GM18861 (cell line): ENCODE data around the gene KNDC1.

Experiments used
- ATAC-seq: cut with Tn5 transposase; IDR thresholded peaks from one replicate; pipeline ENCODE4 v1.9.1; 2021; ENCODE audit not compliant: unreplicated experiment

Gene KNDC1

DNA sequence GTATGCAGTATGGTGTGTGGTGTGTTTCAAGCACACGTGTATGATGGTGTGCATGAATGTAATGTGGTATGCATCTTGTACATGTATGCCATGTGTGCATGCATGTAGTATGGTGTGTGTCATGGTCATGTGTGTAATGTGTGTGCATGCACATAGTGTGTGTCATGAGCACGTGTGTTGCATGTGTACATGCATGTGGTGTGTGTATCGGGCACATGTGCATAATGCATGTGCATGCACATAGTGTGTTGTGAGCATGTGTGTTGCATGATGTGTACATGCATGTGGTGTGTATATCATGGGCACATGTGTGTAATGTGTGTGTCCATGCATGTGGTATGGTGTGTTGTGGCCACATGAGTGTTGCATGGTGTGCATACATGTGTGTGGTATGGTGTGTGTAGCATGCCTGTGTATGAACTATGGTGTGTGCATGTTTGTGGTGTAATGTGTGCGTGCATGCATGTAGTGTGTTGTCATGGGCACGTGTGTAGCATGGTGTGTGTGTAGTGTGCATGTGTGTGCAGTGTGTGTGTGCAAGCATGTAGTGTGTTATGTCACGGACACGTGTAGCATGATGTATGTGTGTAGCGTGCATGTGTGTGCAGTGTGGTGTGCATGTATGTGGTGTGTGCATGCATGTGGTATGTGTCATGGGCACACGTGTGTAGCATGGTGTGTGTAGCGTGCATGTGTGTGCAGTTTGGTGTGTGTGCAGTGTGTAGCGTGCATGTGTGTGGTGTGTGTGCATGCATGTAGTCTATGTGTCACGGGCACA lies 17.6 kb downstream of the KNDC1 start:
- ATAC-seq: no peak

DNA sequence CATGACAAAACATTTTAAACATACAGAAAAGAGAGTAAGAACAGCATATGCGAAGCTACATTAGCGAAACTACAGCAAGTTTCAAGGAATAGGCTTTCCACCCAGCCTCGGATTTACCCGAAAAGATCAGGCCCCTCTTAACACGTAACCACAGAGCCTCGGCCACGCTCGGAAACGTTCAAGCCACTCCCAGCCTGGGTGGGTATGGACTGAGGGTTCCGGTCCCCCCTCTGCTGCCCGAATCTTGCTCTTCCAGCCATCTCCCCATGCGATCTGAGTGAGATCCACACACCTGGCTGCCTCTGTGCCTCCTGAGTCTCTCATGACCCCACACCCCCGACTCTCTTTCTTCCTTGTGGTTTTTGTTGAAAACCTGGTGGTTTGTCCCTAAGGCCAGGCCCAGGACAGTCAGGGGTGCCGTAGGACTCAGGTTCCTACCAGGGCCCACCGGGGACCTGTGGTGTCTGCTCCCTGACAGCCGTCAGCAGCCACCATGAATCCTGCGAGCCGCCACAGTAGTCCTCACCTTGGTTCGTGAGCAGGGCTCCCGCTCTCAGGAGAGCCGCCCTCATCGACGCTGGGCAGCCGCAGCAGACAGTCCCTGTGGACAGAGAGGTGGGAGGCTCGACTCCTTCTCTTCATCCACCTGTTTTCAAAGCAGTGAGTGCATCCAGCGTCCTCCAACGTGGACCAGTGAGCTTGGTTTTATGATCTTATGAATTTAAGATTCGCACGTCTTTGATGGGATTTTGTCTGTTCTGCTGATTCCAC lies 18.5 kb downstream of the KNDC1 start:
- ATAC-seq: no peak

DNA sequence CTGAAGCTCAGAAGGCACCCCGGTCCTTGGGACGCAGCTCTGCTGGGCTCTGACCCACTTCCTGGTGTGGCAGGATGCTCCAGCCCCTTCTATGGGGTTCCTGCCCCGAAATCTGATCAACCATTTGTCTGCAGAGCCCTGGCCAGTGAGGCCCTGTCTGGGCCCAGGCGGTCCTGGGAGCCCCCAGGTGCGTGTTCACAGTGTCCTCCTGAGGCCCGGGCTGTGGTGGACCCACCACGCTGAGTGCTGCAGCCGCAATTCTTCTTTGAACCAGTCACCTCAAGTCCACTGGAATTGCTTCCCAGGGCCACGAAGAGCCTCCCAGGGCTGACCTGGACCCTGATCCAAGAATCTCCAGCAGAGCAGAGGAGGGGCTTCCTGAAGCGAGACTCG lies 19.1 kb downstream of the KNDC1 start:
- ATAC-seq: no peak

DNA sequence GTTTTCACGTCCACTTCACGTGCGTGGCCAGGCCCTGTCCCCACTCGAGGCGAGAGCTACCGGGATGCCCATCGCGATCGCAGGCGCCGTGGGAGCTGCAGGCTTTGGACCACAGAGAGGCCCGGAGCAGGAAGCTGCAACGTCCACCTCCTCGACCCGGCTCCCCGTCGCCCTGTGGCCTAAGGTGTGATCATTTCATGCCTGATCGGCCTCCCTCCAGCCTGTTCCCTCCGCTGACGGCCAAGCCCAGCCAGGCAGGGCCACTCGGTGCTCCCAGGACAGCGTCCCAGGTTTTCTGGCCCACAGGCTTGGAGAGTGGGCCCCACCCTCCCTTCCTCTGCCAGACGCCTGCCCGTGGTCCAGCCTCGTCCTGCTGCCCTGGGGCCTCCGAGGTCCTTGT lies 19.6 kb downstream of the KNDC1 start:
- no peak for ATAC-seq

DNA sequence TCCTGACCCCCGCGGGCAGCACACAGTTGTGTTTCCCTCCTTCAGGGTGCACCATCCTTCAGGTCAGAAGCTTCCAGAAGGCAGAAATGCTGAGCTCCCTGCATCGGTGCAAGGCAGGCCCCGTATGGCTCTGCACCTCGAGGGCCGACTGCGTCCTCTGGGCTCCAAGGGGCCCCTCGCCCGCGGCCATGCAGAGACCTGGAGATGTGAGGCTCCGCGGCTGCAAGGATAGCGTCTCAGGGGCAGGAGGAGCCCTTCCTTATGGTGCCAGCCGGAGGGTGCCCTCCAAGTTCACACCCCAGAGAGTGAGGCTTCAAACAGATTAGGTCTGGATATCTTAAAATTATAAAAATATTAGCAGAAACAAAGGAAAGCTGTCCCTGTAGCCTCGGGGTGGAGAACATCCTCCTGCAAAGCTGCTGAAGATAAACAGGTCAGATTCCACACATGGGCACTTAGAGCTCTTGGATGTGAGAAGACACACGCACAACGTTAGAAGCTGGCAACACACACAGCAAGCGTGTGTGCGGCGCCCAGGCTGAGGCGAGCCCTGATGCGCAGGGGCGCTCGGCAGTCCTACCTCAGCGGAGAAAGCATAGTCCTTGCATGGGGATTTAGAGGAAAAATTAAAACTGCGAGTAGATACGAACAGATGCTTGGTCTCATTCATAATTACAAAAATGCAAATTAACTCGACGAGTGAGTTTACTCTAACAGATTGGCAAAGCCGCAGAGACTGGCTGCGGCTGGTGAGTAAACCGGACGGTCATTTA lies 20.4 kb downstream of the KNDC1 start:
- ATAC-seq: no peak

DNA sequence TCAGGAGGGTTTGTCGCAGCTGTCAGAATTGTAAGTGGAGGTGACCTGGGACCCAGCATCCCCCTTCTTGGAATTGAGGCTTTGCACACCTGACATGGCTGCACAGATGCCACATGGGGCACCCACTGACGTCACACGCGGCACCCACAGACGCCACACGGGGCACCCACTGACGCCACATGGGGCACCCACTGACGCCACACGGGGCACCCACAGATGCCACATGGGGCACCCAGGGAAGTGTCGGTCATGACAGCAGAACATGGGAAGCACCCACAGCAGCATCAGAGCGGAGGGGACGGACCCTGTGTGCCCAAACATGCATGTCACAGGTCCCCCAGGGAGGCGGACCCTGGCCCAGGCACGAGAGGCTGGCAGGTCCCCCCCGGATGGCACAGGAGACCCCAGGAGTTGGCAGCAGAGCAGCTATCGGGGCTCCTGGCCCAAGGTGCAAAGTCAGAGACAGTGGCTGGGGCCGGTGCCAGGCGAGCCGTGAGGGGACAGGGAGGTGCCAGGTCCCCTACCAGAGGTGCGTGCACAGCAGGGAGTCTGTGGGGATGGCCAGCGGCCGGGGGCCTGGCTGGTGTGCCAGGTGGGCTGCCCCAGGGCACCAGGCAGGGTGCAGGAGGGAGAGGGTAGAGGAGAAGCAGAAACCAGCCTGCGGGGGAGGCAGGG lies 21.1 kb downstream of the KNDC1 start:
- ATAC-seq: no peak

DNA sequence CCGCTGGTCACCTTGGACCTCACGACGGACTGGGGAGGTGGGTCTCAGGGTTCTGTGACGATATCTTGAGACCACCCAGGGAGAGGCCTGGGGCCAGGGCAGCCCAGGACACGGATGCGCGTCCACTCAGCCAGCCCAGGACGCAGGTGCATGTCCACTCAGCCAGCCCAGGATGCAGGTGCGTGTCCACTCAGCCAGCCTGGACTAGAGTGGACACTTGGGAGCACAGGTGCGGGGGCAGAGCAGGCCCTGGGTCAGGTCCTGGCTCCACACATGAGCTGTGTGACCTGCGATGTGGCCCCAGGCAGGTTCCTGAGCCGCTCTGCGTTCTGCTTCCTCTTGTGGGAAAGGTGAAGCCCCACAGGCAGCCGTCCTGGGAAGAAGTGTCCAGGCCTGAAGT lies 22.2 kb downstream of the KNDC1 start:
- ATAC-seq: no peak

DNA sequence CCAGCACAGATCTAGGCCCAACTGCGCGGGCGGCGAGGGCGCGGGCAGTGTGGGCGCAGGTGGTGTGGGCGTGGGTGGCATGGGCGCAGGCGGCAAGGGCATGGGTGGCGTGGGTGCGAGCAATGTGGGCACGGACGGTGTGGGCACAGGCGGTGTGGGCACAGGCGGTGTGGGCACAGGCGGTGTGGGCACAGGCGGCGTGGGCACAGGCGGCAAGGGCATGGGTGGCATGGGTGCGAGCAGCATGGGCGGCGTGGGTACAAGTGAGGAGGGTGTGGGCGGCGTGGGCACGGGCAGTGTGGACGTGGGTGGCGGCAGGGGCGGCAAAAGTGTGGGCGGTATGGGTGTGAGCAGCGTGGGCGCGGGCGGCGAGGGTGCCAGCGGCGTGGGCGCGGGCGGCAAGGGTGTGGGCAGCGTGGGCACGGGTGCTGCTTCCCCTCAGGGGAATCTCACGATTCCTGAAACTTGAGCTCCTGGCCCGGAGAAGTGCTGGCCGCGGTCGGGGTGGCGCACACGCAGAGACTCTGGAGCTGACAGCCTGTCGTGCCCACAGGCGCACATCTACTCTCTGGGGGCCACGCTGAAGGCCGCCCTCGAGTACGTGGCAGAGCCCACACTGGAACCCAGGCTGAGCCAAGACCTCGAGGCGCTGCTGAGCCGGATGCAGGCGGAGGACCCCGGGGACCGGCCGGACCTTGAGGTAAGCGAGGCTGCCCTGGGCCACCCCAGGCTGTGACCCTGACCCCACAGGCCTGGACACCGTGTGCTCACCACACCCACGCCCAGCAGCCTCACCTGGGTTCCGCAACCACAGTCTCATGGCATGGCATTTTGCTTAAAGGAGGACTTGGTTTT lies 23.0 kb downstream of the KNDC1 start:
- no peak for ATAC-seq

DNA sequence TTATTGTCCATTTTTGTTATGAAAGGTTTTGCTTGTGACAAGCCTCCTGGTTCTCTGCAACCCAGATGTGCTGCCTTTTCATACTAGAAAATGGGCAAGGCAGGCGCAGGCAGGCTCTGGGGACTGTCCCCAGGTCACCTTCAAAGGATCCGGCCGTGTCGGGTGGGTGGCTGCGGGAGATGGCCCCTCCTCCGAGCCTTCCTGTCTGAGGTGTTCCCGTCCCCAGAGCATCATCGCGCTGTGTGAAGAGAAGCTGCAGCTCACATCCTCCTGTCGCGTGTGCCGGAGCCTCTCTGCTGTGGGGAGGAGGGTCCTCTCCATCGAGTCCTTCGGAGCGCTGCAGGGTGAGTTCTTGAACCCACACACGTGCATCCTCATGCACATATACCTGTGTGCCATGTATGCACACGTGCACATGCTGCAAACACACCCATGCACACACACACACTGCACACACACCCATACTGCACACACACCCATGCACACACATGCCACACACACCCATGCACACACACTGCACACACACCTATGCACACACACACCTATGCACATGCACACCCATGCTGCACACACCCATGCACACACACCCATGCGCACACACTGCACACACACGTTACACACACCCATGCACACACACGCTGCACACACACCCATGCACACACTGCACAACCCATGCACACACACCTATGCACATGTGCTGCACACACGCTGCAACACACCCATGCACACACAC lies 23.8 kb downstream of the KNDC1 start:
- ATAC-seq: no peak

DNA sequence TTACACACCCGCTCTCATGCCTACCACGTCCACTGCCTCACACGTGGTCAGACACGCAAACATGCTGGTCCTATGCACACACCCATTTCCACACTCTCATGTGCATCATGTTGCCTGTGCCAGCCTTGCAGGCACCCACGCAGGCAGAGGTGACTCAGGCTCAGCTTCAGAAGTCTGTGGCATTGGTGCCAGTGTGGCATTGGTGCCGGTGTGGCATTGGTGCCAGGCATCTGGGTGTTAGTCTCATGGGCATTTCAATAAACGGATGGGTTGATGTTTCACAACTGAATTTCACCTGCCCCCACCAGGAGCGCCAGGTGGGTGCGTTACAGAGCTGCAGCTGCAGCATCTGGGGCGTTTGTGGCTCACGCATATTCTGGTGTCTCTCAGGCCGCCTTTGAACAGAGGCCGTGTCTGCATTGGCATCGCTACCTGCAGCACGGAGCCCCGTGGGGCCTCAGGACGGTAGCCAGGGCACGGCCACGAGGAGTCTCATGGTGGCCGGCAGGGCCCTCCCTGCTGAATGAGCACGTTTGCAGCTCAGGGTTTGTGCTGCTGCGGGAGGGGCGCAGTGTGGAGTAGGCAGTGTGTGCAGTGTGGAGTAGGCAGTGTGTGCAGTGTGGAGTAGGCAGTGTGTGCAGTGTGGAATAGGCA lies 24.7 kb downstream of the KNDC1 start:
- no peak for ATAC-seq

DNA sequence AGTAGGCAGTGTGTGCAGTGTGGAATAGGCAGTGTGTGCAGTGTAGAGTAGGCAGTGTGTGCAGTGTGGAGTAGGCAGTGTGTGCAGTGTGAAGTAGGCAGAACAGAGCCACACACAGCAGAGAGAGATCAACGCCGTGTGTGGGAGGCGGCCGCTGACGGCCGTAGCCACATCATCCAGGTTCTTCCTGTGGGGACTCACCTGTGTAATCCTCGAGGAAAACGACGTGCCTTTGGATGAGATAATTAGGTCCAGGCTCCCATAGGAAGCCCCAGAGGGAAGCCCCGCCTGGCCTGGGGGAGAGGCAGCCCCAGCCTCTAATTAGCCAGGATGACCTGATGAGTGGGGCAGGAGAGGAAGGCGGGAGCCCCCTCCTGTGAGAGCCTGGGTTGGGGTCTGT lies 25.4 kb downstream of the KNDC1 start:
- no peak for ATAC-seq

DNA sequence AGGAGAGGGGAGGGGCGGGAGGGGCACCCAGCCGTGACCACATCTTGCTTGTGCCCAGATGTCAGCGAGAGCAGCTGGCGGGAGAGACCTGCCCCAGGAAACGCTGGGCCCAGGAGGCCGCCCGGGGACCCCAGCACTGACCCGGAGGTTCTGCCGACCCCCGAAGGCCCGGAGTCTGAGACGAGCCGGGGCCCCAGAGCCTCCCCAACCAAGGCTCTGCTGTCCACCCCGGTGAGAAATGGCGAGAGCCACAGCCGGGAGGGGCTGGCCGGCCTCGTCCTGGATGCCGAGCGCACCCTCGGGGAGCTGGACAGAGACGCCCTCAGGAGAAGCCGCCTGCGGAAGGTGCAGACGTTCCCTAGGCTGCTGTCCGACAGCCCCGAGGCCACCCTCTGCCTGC lies 25.9 kb downstream of the KNDC1 start:
- no peak for ATAC-seq

DNA sequence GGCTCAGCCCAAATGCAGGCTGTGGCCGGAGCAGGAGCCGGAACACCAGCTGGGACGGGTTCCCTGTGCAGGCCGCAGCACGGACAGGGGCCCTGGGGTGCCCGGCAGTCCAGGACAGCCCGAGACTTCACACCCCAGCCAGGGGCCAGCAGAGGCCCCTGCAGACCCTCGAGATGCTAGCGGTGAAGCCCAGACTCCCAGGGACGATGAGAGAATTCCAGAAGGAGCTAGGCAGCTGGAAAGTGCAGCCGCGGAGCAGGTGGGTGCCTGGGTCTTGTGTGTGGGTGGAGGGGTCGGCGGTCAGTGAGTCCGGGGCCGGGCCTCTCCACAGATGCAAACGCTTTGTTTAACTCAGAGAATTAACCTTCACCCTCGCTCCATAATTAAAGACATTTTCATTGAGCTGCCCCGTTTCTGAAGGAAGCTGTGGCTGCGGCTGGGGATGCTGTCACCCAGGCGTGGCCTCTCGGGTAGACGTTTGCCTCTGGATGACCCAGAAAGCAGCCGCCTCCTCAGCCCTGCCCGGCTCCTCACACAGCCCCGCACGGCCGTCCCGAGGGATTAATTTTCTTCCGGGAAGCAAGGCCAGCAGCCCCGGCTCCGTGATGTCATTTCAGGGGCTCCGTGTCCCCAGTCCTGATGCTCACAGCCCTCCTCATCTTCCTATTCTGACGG lies 26.5 kb downstream of the KNDC1 start:
- ATAC-seq: no peak

DNA sequence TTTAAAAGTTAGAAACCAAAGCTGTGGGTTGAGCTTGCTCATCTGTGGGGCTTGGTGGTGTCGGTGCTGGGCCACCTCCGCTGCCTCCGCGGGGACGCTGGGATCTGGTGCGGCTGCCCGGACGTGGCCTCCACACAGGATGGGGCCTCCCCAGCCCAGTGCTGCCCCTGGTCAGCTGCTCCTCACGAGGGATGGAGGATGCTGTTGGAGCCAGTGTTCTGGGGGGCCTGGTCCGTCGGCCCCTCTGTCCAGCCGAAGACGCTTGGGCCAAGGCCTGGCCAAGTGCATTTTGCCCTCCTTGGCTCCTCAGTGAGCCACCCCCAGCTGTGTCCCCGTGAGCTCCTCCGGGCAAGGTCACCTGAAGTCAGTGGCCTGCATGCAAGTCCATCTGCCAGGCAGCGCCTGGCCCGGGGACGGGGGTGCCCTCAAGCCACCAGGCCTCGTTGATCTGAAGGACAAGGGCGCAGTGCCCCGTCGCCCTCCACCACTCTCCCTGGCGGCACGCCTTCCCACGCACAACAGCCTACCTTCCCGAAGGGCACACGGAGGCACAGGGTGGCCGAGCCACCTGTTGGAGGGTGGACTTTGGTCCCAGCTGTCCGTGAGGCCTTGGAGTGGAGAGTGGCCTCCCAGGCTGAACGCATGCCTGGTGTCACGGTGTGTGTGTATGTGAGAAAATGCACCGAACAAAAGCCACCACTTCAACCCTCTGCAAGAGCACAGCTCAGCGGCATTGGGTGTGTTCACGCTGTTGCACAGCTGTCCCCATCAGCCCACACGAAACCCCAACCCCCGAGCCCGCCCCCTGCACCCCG lies 27.3 kb downstream of the KNDC1 start:
- ATAC-seq: no peak

DNA sequence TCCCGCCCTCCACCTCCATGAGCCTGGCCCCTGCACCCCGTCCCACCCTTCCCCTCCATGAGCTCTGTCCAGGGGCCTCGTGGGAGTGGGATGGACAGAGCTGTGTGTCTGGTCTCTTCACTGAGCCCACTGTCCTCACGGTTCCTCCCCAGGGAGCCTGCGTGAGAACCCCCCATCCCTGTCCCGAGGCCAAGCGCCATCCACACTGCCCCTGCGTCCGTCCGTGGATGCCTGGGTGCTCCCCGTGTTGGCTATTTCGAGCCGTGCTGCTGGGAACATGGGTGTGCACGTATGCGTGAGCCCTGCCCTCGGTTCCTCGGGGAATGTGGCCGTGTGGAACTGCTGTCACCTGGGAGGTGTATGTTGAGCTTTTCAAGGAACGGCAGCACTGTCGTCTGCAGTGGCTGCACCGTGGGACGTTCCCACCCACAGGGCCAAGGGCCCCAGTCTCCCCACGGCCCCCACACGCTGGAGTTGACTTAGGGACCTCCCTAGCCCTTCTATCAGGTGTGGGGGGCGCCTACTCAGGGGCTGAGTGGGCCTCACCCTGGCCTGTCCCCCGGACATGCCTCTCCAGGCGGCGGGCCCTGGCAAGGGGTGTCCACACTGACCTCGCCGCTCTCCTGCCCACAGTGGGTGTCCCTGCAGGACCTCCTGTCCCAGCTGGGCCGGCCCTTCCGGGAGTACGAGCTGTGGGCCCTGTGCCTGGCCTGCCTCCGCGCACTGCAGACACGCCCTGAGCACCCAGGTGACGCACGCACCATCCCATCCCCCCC lies 28.1 kb downstream of the KNDC1 start:
- ATAC-seq: no peak

DNA sequence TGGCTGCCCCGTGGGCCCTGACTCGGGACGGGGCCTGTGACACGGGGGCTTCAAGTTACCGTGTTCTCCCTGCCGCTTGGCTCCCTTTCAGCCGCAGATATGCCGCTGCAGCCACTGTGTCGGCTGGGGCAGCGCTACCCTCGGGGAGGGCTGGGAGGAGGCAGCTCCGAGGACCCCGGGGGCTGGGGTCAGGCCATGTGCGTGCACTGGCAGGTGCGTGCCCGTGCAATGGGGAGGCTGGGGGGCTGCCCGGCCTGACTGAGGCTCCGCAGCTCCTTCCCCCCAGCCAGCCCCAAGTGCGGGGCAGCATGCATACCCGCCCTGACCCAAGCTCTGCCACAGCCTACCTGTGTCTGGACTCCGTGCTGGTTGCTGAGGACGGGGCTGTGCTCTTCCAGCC lies 29.2 kb downstream of the KNDC1 start:
- no peak for ATAC-seq

DNA sequence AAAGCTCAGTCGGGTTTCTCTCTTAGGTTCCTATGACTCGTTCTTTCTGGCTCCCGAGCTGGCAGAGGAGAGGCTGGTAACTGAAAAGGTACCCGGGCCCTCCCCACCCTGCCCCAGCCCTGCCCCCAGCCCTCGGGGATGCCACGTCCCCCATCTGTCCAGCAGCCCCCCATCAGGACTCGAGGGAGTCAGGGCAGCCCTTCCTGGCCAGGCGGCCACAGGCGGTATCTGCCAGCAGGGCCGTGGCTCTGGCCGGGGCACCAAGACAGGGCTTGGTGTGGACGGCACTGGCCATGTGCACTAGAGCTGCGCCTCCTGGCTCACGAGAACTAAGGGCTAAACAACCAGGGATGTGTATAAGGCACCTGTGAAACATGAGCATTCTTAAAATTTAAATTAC lies 29.7 kb downstream of the KNDC1 start:
- ATAC-seq: no peak
